H1 (cell line): ENCODE measurements around the gene GAS2. TPM values are rescaled to one million over a fixed set of nuclear protein-coding genes. Genes with fewer than 3 reads are reported as not detected.

Experiments
- BCL11A ChIP-seq, 2 experiments: IDR thresholded peaks; one replicate each; pipeline ENCODE4 v1.6.1; 2011; ENCODE audit warnings: low read depth in 2 of 2, low read length in 2 of 2, mild to moderate bottlenecking in 2 of 2
- BRCA1 ChIP-seq: IDR thresholded peaks from 2 replicates; pipeline ENCODE4 v1.6.1; 2012; ENCODE audit warnings: low read depth, low read length, improper control_type of control experiment
- KDM4A ChIP-seq: IDR thresholded peaks from one replicate; pipeline ENCODE4 v1.7.1; 2012; ENCODE audit warnings: low read depth, mild to moderate bottlenecking, moderate library complexity, low read length, inconsistent platforms; ENCODE audit not compliant: severe bottlenecking
- TAF1 ChIP-seq: IDR thresholded peaks from 2 replicates; pipeline ENCODE4 v1.6.1; 2011; ENCODE audit warnings: mild to moderate bottlenecking, low read depth, low read length
- TCF12 ChIP-seq: IDR thresholded peaks from 2 replicates; pipeline ENCODE4 v1.6.1; 2011; ENCODE audit warnings: low read depth, mild to moderate bottlenecking, low read length
- polyA plus RNA-seq, 7 experiments: library from polyadenylated mRNA; depleted of rRNA in 3 of 7; stranded (reverse) in 5 of 7; unstranded in 2 of 7; fragments of >200 nt in 5 of 7; fragments of 200-250 nt in 2 of 7; gene quantifications; 1 replicate in 5 of 7; 2 replicates in 1 of 7; 4 replicates in 1 of 7; pipeline versions ENCODE4 v1.2.1 to v1.2.3, GENCODE V29; 2011 to 2013; ENCODE audit warnings: missing spikeins in 2 of 7, mixed read lengths in 2 of 7
- total RNA-seq: library from RNA; stranded (reverse); fragmentation: NEBNext Ultra II Directional; extraction: Animal tissue kit (Norgen Biotek cat#: 25700); gene quantifications from 2 replicates; pipeline ENCODE4 v1.2.1, GENCODE V29; 2021
- TF ChIP-seq, protein P1 (sequence below): IDR thresholded peaks from 2 replicates; pipeline ENCODE4 v1.6.1; 2012; ENCODE audit warnings: low read length, inconsistent platforms

The GAS2 gene
- total and polyA plus RNA-seq, 2 of the 8 experiments (the other 6 are each of a cell fraction or from before 2014, with no cell fraction given): 0.70 to 1.7 TPM

DNA sequence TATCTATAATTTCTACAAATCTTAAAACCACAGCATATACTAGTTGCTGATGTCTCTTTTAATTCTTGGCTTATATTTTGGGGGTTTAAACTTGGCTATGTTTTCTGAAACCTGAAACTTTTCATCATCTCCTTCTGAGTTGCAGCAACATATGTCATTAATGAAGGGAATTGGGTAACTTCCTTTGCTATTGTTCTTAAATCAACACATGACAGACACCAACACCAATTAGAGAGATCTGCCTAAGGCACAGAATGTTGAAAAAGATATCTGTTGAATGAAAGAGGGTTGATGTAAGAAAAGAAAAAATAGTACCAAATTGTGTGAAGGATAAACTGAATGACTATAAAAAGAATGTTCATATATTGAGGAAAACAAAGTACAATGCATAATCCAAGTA, 10.3 kb upstream of the GAS2 start (continued):
- no peak for TF ChIP-seq BRCA1
- TF ChIP-seq, protein P1, sequence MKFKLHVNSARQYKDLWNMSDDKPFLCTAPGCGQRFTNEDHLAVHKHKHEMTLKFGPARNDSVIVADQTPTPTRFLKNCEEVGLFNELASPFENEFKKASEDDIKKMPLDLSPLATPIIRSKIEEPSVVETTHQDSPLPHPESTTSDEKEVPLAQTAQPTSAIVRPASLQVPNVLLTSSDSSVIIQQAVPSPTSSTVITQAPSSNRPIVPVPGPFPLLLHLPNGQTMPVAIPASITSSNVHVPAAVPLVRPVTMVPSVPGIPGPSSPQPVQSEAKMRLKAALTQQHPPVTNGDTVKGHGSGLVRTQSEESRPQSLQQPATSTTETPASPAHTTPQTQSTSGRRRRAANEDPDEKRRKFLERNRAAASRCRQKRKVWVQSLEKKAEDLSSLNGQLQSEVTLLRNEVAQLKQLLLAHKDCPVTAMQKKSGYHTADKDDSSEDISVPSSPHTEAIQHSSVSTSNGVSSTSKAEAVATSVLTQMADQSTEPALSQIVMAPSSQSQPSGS: no peak
- TF ChIP-seq BCL11A (IDR thresholded peaks at IDR 0.05; ENCODE audit: low read depth in 2 of 2, low read length in 2 of 2): no peak
- TF ChIP-seq TCF12: no peak
- no peak for TF ChIP-seq TAF1
- no peak for TF ChIP-seq KDM4A
